Measurements from ENCODE around the gene TMEM72.

GRCh38 chr10:44899450-44900080 lies 11.6 kb upstream of the TMEM72 start:
- TF ChIP-seq SUZ12 (IDR thresholded peaks at IDR 0.05; ENCODE audit: extremely low read depth, insufficient read depth, insufficient read length) (no peak), ZNF274 (IDR thresholded peaks at IDR 0.05; ENCODE audit: low read depth, low read length) (no peak)
